CD8-positive, alpha-beta memory T cell (primary cell): ENCODE results near the gene MAST4. TPM values are rescaled to one million over a fixed set of nuclear protein-coding genes. Genes with fewer than 3 reads are reported as not detected.

Source experiments
- CTCF ChIA-PET: fragments of 350-600 bp; sonication (Branson Sonifier 250); formaldehyde crosslinking; loops from one replicate; lab custom pipeline; 2021; ENCODE audit warnings: antibody characterized with exemption; lab: Charles Lee
- POLR2A ChIA-PET: fragments of 350-600 bp; sonication (Branson Sonifier 250); formaldehyde crosslinking; loops from one replicate; lab custom pipeline; 2021; ENCODE audit warnings: antibody characterized with exemption; lab: Charles Lee
- DNase-seq, 5 donors: peaks; one replicate each; pipeline versions ENCODE4 v3.0.0 to v3.0.0-alpha.2; 2020 to 2022; ENCODE audit warnings: mixed read lengths in 1 of 5
- H3K27ac ChIP-seq: one replicate; pipeline ENCODE4 v1.7.0; 2013; ENCODE audit warnings: low read depth, mild to moderate bottlenecking, low read length, moderate library complexity
- H3K27me3 ChIP-seq: 2 replicates; pipeline ENCODE4 v1.7.0; 2013; ENCODE audit warnings: low read length, mild to moderate bottlenecking; ENCODE audit not compliant: insufficient read depth, poor library complexity, severe bottlenecking
- H3K36me3 ChIP-seq: 2 replicates; pipeline ENCODE4 v1.7.0; 2013; ENCODE audit warnings: mild to moderate bottlenecking, low read length, moderate library complexity; ENCODE audit not compliant: insufficient read depth
- H3K4me1 ChIP-seq: 2 replicates; pipeline ENCODE4 v1.7.0; 2013; ENCODE audit warnings: mild to moderate bottlenecking, low read length, moderate library complexity; ENCODE audit not compliant: insufficient read depth
- H3K4me3 ChIP-seq: 2 replicates; pipeline ENCODE4 v1.7.0; 2013; ENCODE audit warnings: mild to moderate bottlenecking, low read length
- H3K9me3 ChIP-seq: 2 replicates; pipeline ENCODE4 v1.7.0; 2013; ENCODE audit warnings: mild to moderate bottlenecking, low read length
- H3K27ac Mint-ChIP-seq, 8 donors: one replicate each; pipeline ENCODE4 v1.8.0; 2020 to 2021; ENCODE audit warnings: mixed read lengths in 8 of 8, mild to moderate bottlenecking in 6 of 8, inconsistent platforms in 3 of 8, moderate library complexity in 3 of 8
- H3K27me3 Mint-ChIP-seq, 2 donors: one replicate each; pipeline ENCODE4 v1.8.0; 2020 to 2021; ENCODE audit warnings: mixed read lengths in 2 of 2, mild to moderate bottlenecking in 1 of 2, moderate library complexity in 1 of 2
- H3K36me3 Mint-ChIP-seq, 3 donors: one replicate each; pipeline ENCODE4 v1.8.0; 2020 to 2021; ENCODE audit warnings: mixed read lengths in 3 of 3, inconsistent platforms in 1 of 3, mild to moderate bottlenecking in 1 of 3
- H3K4me1 Mint-ChIP-seq, 3 donors: one replicate each; pipeline ENCODE4 v1.8.0; 2020 to 2021; ENCODE audit warnings: mixed read lengths in 3 of 3, inconsistent platforms in 1 of 3, mild to moderate bottlenecking in 1 of 3
- H3K4me3 Mint-ChIP-seq, 7 donors: one replicate each; pipeline ENCODE4 v1.8.0; 2020 to 2021; ENCODE audit warnings: mixed read lengths in 7 of 7, mild to moderate bottlenecking in 6 of 7, moderate library complexity in 4 of 7, inconsistent platforms in 2 of 7
- H3K9me3 Mint-ChIP-seq, 5 donors: one replicate each; pipeline ENCODE4 v1.8.0; 2020 to 2022; ENCODE audit warnings: mixed read lengths in 5 of 5, mild to moderate bottlenecking in 3 of 5, moderate library complexity in 2 of 5, inconsistent platforms in 1 of 5
- polyA plus RNA-seq: library from polyadenylated mRNA; unstranded; fragments of 300-500 nt; fragmentation: Illumina TruSeq; gene quantifications from one replicate; pipeline ENCODE4 v1.2.3, GENCODE V29; 2021
- total RNA-seq, 2 experiments: library from RNA; stranded (reverse); gene quantifications; one replicate each; pipeline ENCODE4 v1.2.3, GENCODE V29; 2021

MAST4 gene
- total and polyA plus RNA-seq, 3 experiments from 2014 or later, result 5.0 to 7.2 (median 6.5) TPM

DNA sequence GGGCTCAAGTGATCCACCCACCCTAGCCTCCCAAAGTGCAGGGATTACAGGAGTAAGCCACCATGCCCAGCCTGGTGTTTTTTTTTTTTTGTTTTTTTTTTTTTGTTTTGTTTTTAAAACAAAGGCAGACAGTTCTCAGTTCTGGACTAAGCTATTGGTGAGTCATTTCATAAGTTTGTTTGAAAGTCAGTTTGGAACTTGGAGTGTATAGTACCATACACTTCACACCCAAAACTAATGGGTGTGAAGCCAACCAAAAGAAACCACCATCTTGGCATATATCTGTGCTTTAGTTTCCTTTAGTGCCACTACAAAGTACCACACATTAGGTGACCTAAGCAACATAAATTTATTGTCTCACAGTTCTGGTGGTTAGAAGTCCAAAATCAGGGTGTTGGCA lies 13.4 kb downstream of the MAST4 start:
- no peaks in the 10 kb centered on the region for H3K36me3 Mint-ChIP-seq
- Histone ChIP-seq H3K4me3 (no peak overlapping the region), H3K36me3 (no peaks in the 10 kb centered on the region), H3K4me1 (no peaks in the 10 kb centered on the region), H3K9me3 (no peaks in the 10 kb centered on the region), H3K27ac (no peak overlapping the region), H3K27me3 (no peaks in the 10 kb centered on the region)
- ChIA-PET CTCF (no interaction called here), POLR2A (no interaction called here)
- no peaks in the 10 kb centered on the region for H3K9me3 Mint-ChIP-seq
- no peak overlapping the region for H3K4me3 Mint-ChIP-seq
- H3K27ac Mint-ChIP-seq, result no peak overlapping the region
- H3K27me3 Mint-ChIP-seq, result peaks cover 2 to 15% of the 10 kb centered on the region in 2 donors
- DNase-seq, result no peak
- H3K4me1 Mint-ChIP-seq, result no peaks in the 10 kb centered on the region

DNA sequence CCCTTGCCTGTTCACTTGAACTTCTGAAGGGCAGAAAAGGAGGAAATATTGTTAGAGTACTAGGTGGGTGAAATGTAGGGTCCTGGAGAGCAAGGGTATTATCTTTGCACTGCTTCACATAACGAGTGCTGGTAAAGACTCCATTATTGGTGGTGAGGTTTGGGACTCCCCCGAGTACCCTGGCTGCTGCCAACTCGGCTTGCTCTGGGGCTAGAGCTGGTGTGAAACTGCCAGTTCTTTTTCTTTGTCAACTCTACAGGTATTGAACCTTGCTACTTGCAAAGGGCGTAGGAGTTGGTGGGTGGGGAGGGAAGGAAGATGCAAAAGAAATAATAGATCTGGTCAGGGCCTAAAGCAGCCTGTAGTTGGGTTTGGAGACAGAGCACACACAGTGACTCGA lies 16.0 kb downstream of the MAST4 start:
- H3K27me3 ChIP-seq, result no peaks in the 10 kb centered on the region
- no peaks in the 10 kb centered on the region for H3K9me3 Mint-ChIP-seq
- no peaks in the 10 kb centered on the region for H3K9me3 ChIP-seq
- no peaks in the 10 kb centered on the region for H3K4me1 ChIP-seq
- no peaks in the 10 kb centered on the region for H3K36me3 Mint-ChIP-seq
- H3K4me1 Mint-ChIP-seq, result peaks cover 0 to 5% (median 2%) of the 10 kb centered on the region in 3 donors
- no peak overlapping the region for H3K4me3 Mint-ChIP-seq
- no peak overlapping the region for H3K27ac Mint-ChIP-seq
- no peak for DNase-seq
- peaks cover 4 to 14% of the 10 kb centered on the region in 2 donors for H3K27me3 Mint-ChIP-seq
- no peak overlapping the region for H3K4me3 ChIP-seq
- ChIA-PET CTCF (no interaction called here), POLR2A (no interaction called here)
- H3K36me3 ChIP-seq, result no peaks in the 10 kb centered on the region
- H3K27ac ChIP-seq, result no peak overlapping the region

DNA sequence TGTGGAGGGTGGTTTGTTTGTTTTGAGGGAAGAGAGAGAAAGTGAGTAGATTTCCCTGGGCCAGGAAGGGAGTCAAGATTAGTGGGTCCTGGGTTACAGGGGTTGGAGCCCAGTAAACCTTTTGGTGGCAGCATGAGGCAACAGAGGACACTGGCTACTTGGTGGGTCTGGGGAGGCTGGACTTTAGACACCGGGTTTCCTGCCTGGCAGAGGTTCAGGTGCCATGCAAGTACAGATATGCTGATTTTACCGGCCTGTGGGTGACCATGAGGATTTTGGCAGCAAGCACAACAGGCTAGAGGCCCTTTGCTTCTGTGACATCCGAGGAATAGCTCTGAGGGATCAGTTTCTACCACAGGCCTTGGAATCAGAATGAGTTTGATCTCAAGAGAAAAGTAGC lies 18.9 kb downstream of the MAST4 start:
- Mint-ChIP-seq H3K4me3 (no peak overlapping the region), H3K36me3 (no peaks in the 10 kb centered on the region), H3K27me3 (peaks cover 2 to 8% of the 10 kb centered on the region in 2 donors), H3K4me1 (peaks cover 3 to 13% (median 10%) of the 10 kb centered on the region in 3 donors), H3K27ac (no peak overlapping the region), H3K9me3 (no peaks in the 10 kb centered on the region)
- no peak overlapping the region for H3K4me3 ChIP-seq
- H3K4me1 ChIP-seq, result no peaks in the 10 kb centered on the region
- DNase-seq, result no peak
- no peaks in the 10 kb centered on the region for H3K27me3 ChIP-seq
- CTCF ChIA-PET, result no interaction called here
- POLR2A ChIA-PET, result no interaction called here
- H3K9me3 ChIP-seq, result no peaks in the 10 kb centered on the region
- H3K36me3 ChIP-seq, result no peaks in the 10 kb centered on the region
- H3K27ac ChIP-seq, result no peak overlapping the region

DNA sequence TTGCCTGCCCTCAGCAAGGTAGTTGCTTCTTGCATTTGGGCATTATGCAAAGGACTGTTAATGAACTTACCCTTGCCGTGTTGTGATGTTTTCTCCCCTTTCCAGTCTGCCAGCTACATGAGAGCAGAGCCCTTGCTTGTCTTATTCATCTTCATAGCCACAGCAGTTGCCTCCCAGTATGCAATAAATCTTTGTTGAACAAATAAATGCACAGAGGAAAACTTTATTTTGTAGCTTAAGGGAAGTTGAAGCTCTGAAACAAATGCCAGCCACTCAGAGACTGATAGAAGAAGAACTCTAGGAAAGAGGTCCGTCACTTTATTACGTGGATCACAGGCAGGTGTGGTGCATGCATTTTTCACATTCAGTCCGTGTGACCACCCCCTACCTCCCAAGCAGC lies 19.7 kb downstream of the MAST4 start:
- Mint-ChIP-seq H3K36me3 (no peaks in the 10 kb centered on the region), H3K4me3 (no peak overlapping the region), H3K27ac (no peak overlapping the region), H3K9me3 (no peaks in the 10 kb centered on the region), H3K27me3 (peaks cover 2 to 12% of the 10 kb centered on the region in 2 donors), H3K4me1 (peaks cover 3 to 13% (median 10%) of the 10 kb centered on the region in 3 donors)
- DNase-seq, result no peak
- CTCF ChIA-PET, result no interaction called here
- Histone ChIP-seq H3K36me3 (no peaks in the 10 kb centered on the region), H3K4me3 (no peak overlapping the region), H3K4me1 (no peaks in the 10 kb centered on the region), H3K27me3 (no peaks in the 10 kb centered on the region), H3K9me3 (no peaks in the 10 kb centered on the region), H3K27ac (no peak overlapping the region)
- POLR2A ChIA-PET, result no interaction called here

DNA sequence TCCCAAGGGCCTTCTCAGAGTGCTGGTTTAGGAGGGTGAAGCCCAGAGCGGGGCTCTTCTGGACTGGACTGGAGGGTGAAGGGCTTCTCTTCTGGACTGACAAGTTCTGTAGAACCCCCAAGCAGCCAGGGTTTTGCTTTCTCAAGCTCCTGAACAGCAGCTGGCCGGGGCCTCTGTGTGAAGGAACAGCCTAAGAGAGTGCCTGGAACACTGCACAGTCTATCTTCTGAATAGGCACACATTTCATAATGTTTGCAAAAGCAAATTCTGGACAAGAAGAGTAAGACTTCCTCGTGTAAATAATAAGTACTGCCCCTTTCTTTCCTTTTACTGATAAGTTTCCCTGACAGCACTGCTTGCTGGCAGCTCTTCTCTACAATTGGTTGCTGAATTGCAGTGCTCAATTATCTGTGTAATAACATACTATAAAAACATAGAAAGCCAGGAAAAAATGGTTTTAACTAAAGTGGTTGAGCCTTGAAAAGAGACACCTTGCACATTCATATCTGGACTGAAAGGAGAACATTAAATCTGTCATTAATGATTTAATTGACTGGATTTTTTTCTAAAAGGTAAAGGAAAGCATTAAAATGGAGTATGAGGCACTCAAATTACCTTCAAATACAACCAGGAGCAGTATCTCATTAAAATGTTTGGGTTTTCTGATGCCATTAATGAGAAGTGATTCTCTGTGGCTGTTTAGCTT lies 20.5 kb downstream of the MAST4 start:
- ChIA-PET POLR2A (no interaction called here), CTCF (no interaction called here)
- Mint-ChIP-seq H3K4me3 (no peak overlapping the region), H3K9me3 (no peaks in the 10 kb centered on the region), H3K4me1 (peaks cover 3 to 13% (median 10%) of the 10 kb centered on the region in 3 donors), H3K27me3 (peaks cover 2 to 10% of the 10 kb centered on the region in 2 donors), H3K36me3 (no peaks in the 10 kb centered on the region), H3K27ac (no peak overlapping the region)
- H3K27me3 ChIP-seq, result no peaks in the 10 kb centered on the region
- no peak overlapping the region for H3K4me3 ChIP-seq
- DNase-seq, result no peak
- no peak overlapping the region for H3K27ac ChIP-seq
- H3K36me3 ChIP-seq, result no peaks in the 10 kb centered on the region
- H3K4me1 ChIP-seq, result no peaks in the 10 kb centered on the region
- no peaks in the 10 kb centered on the region for H3K9me3 ChIP-seq

DNA sequence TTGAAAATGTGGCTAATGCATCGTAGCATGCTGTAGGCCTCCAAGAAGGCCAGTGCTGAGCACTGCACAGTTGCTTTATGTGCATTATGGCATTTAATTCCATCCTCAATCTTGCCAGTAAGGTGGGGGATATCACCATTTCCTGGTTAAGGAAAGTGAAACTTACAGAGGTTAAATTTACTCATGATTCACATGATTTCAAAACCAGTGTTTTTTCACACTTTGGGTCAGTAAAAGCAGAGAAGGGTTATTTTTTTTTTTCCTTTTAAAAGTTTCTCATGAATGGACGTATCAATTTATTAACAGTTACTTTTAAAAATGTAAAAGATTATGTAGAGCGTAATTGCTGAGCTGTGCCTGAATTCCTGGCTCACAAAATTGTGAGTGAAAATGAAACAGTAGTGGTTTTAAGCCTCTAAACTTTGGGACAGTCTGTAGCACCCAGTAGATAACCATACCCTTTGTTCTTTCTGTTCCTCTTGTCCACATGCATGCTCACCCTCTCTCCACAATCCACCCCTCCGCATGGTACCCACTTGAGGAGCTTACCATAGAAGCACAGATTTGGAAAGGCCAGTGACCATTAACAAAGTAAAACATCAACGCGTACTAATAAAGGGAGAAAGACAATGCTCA lies 21.2 kb downstream of the MAST4 start:
- CTCF ChIA-PET, result no interaction called here

DNA sequence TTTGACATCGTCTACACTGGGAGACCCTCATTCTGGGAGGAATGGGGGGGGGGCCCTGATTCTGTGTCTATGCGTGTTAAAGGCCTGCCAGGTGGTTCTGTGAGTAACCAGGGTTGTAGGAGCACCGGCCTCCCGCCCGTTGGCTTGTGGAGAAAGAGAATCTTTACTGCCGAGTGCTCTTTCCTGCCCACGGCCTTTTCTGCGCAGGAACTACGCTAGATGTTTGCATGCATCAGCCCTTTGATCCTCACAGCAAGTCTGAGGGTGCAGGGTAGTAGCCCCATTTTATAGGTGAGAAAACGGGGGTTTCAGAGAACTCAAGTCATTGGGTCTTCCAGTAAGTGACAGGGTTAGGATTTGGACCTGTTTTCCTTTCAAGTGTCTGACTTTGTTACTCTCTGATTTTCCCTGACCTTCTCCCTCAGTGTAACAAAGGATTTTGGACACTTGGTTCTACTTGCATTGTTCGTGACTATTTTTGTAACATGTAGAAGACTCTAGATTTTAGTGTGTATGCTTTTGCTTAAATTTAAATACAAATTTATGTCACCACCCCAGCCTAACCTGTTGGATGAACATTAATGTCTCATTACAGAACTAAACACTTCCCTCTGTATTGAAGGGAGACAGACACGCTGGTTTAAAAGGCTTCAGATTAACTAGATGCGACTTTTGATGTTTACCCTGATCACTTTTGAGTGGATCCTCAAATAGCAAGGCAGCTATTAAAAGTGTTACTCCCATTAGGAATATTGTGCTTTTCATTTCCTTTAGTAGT lies 22.0 kb downstream of the MAST4 start:
- Histone ChIP-seq H3K27me3 (no peaks in the 10 kb centered on the region), H3K4me3 (no peak overlapping the region), H3K9me3 (no peaks in the 10 kb centered on the region), H3K36me3 (no peaks in the 10 kb centered on the region), H3K4me1 (no peaks in the 10 kb centered on the region), H3K27ac (no peak overlapping the region)
- Mint-ChIP-seq H3K4me1 (peaks cover 3 to 13% (median 10%) of the 10 kb centered on the region in 3 donors), H3K27me3 (peaks cover 2 to 16% of the 10 kb centered on the region in 2 donors), H3K36me3 (no peaks in the 10 kb centered on the region), H3K27ac (no peak overlapping the region), H3K9me3 (no peaks in the 10 kb centered on the region), H3K4me3 (no peak overlapping the region)
- POLR2A ChIA-PET, result no interaction called here
- no peak for DNase-seq
- CTCF ChIA-PET, result no interaction called here

More for the DNA sequence above, 21.2 kb downstream of the MAST4 start:
- peaks cover 2 to 14% of the 10 kb centered on the region in 2 donors for H3K27me3 Mint-ChIP-seq
- H3K4me3 Mint-ChIP-seq, result peak overlapping the region in 2 of 7 donors; percentile 8 to 20
- no peak overlapping the region for H3K4me3 ChIP-seq
- H3K9me3 ChIP-seq, result no peaks in the 10 kb centered on the region
- H3K9me3 Mint-ChIP-seq, result no peaks in the 10 kb centered on the region
- no peak overlapping the region for H3K27ac Mint-ChIP-seq
- H3K27me3 ChIP-seq, result no peaks in the 10 kb centered on the region
- peaks cover 3 to 13% (median 10%) of the 10 kb centered on the region in 3 donors for H3K4me1 Mint-ChIP-seq
- no peaks in the 10 kb centered on the region for H3K36me3 ChIP-seq
- DNase-seq, result no peak
- H3K36me3 Mint-ChIP-seq, result no peaks in the 10 kb centered on the region
- no peaks in the 10 kb centered on the region for H3K4me1 ChIP-seq
- no peak overlapping the region for H3K27ac ChIP-seq
- POLR2A ChIA-PET, result no interaction called here

DNA sequence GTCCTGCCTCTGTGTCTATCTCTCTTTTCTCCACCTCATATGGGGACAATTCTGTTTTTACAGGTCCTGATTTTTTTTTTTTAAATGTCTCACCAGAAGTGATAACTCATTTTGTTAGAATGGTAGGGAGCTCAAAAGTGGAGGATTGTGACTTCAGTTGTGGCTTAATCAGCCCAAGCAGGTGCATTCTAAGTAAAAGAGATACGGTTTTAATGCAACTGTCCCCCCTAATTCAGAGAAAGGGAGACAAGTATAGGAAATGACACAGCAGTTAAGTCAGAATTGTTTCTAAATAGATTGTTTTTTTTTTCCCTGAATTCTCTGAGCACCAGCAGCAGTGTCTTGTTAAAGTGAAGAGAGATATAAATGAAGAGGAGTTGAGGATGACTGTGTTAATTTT lies 24.5 kb downstream of the MAST4 start:
- H3K9me3 Mint-ChIP-seq, result no peaks in the 10 kb centered on the region
- H3K27ac Mint-ChIP-seq, result no peak overlapping the region
- H3K4me3 Mint-ChIP-seq, result no peak overlapping the region
- H3K36me3 Mint-ChIP-seq, result no peaks in the 10 kb centered on the region
- Histone ChIP-seq H3K4me3 (no peak overlapping the region), H3K27ac (no peak overlapping the region), H3K36me3 (no peaks in the 10 kb centered on the region), H3K4me1 (no peaks in the 10 kb centered on the region), H3K27me3 (no peaks in the 10 kb centered on the region), H3K9me3 (no peaks in the 10 kb centered on the region)
- ChIA-PET POLR2A (no interaction called here), CTCF (no interaction called here)
- H3K4me1 Mint-ChIP-seq, result peaks cover 3 to 13% (median 10%) of the 10 kb centered on the region in 3 donors
- peaks cover 2 to 24% of the 10 kb centered on the region in 2 donors for H3K27me3 Mint-ChIP-seq
- DNase-seq, result no peak
